DMS53 (cell line): Measurements from ENCODE around the gene ZNF407.

Experiments
- DNase-seq: peaks from one replicate; lab custom pipeline; 2025; lab: John Stamatoyannopoulos, UW

ZNF407 gene

DNA sequence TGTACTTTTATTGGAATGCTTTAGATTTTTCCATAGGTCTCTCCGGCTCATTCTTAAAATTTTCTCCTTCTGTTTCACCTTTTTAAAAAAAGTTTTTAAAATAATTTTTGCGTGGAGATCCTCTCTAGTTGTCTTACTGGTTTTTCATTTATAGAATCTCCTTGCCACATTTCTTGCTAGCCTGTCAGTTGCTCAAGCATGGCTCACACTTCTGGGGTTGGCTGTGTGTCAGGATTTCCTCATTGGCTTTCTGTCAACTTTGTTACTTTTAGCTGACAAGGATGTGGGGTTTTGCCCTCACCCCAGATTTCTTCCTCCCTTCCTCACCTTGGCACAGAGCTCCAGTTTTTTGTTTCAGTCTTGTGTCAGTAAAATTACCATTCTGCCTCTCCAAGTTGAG is 124.6 kb downstream of the ZNF407 start:
- no peak for DNase-seq

DNA sequence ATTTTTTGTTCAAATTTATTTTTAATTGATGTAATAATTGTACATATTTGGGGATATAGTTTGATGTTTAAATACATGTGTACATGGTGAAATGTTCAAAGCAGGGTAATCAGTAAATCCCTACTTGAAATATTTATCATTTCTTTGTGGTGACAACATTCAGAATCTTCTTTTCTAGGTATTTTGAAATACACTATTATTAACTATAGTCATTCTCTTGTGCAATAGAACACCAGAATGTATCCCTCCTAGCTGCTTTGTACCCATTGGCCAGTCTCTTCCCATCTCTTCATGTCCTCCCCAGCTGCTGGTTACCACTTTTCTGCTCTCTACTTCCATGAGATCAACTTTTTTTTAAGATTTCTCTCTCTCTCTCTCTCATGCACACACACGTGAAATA is 126.5 kb downstream of the ZNF407 start:
- no peak for DNase-seq

DNA sequence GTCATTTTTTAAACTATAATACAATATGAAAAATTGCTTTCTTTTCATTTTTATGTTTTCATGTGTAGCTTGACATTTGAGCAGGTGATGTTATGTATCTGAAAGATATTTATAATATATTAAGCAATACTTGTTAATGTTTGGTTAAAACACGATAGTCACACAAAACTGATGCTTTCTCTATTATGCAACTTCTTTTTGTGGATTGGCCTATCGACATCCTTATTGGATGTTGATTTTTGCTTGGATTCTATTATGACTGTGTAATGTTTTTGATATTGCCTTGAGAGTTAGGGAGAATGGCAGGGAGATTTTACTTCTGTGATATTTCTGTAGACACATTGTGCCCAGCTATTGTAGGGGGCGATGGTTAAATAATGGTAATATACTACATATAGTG is 128.0 kb downstream of the ZNF407 start:
- DNase-seq = no peak

DNA sequence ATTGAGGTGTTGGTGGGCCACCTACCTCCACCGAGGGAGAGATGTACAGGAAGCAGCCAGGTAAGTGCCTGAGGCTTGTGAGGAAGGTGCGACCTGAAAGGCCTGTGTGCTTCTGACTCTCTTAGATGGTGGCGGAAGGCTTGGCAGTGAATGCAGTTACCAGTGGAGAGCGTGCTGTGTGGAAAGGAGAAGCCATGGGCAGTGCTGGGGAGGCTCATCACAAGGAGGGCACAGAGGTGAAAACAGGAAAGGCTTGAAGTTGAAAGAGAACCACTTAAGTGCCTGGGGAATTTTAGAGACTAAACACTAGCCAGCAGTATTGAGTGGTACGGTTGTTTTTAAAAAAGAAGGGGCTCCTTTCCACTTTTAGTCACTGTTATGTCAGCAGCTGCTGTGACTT is 130.9 kb downstream of the ZNF407 start:
- no peak for DNase-seq

DNA sequence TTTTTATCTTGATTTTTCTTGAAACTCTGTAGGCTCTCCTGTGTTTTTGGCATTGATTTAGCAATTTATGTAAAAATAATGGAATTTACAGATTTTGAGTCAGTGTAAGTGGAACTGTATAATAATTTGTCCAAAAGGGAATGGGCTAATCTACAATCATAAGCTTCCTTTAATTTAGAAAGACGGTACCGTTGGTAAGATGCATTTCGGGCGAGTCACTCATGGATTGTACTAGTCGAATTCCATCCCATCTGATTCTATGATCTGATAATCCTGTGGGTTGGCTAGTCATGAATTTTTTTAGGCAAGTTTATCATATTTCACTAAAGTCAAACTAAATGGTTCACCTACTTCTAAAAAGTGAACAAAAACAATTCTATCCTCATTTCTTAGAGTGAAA is 133.4 kb downstream of the ZNF407 start:
- no peak for DNase-seq

DNA sequence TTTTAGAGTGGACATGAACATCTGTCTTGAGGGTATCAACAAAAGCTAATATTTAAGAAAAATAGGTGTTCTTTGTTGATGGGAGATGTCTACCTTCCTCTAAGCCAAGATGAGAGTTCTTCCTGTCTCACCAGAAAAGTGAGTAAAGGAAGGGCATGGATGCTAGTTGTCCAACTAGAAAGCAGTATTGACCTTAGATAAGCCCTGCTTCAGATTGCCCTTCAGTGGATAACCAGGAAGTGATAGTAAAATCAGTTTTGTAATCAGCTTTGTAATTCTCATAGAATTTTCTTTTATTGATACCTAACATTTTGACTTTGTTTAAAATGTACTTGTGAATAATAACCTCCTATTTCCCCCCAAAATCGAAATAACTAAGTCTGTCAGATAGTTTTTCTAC is 134.7 kb downstream of the ZNF407 start:
- DNase-seq = peak; percentile 23

DNA sequence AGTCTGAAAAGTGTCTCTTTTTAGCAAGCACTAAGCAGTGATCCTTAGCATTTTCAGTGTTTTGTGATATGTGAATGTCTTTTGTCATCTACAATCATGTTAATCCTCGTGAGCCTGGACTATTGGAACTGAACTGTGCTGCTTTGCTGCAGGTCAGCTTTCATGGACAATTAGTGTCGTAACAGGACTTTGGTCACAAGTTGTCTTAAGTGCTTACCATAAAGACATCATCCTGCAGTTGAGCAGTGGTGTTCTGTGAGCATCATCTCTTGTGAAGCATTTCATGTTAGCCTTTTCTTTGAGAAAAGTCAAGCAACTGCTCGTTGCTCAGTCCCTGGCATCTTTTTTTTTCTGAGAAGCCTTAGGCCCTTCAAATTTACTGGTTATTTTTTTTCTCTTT is 135.9 kb downstream of the ZNF407 start:
- peak; percentile 47 for DNase-seq

DNA sequence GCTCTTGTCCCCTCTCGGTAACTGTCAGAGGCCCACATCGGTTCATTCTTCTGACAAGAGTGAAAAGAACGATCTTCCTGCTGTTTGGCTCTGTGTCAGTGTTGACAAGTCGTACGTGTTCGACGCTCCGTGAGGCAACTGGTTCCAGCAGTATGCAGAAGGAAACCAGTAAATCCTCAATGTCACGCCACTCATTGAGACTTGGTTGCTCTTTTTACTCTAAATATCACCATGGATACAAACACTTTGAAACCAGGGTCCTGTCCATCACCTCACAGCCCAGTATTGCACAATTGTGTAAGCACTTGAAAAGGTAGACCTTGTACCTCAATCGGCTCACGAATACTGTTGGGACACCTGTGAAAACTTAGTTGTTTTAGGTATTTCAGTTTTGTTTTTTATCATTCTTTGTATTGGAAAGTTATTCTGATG is 136.4 kb downstream of the ZNF407 start:
- DNase-seq = peak; percentile 59

DNA sequence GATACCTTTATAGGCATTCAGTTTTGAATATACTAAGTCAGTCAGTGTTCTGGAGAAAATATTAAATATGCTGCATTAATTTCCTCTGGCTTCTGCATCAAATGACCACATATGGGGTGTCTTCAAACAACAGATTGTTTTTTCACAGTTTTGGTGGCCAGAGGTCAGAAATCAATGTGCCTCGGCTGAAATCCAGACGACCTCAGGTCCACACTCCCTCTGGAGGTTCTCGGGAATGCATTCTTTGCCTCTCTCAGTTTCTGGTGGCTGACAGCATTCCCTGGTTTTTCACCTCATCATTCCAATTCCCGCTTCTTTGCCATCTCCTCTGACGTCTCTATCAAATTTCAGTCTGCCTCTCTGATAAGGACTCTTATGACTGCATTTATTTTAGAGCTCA is 142.3 kb downstream of the ZNF407 start:
- DNase-seq = no peak

DNA sequence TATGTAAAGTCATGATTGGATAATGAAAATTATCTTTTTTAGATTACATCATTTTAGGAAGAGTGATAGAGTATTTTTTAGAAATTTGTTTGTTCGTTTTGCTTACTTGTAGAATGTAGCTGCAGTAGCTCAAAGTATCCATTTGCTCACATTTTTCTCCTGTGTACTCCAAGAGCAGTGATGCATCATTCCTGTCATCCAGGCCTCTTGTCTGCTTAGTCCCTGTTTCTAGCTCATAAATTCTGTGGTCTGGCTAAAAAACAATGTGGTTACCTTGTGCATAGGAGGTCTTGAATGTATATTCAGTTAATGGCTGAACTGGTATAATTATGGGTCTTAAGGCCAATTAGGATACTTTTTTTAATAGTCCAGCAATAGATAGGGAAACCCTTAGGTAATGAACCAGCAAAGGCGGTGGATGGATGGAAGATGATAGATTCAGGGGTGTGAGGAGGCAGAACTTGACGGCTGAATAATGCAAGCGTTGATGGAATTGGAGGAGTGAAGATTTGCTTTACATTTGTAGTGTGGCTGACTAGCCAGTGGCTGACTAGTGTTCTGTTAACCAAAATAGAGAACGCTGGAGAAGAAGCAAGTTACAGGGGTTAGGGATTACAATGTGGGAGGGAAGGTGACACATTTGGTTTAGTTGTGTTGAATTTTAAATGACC is 145.0 kb downstream of the ZNF407 start:
- DNase-seq = no peak

DNA sequence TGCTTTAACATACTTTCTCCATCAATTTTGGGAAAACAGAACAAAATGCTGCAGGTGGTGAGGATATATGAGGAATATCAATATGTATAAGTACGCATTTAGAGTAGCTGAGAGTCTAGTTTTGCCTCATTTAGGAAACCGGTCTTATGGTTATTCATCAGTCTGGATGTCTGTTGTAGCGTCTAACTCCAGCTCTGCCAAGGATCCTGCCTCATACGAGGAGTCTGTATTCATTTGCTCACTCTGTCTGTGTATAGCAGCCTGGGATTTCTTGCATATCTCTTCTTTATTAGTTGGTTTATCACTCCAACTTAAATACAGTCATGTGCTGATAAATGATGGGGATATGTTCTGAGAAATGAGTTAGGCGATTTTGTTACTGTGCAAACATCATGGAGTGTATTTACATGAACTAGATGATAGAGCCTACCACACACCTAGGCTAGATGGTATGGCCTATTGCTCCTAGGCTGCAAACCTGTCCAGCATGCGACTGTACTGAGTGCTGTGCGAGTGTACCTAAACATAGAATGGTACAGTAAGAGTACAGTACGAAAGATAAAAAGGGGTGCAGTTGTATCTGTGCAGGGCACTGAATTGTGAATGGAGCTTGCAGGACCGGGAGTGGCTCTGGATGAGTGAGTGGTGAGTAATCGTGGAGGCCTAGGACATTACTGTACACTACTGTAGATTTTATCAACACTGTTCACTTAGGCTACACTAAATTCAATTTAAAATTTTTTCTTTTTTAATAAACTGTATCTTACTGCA is 148.1 kb downstream of the ZNF407 start:
- peak; percentile 75 for DNase-seq

DNA sequence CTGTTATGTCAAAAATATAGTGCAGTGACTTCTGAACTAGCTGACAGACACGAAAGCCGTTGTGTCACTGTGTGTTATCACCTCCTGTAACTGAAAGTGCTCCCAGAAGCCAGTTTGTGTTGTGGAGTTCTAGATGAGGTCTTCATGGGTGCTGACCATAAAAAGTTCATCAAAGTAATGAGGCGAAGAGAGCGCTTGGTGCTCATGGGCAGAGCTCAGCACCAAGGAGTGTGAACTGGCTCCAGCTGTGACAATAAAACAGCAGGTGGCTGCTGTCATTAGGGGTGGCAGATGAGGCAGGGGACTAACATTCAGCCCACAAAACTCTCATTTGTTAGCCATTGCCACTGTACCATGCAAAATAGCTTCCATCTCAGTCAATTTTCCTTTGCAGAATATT is 151.1 kb downstream of the ZNF407 start:
- DNase-seq = peak; percentile 85

DNA sequence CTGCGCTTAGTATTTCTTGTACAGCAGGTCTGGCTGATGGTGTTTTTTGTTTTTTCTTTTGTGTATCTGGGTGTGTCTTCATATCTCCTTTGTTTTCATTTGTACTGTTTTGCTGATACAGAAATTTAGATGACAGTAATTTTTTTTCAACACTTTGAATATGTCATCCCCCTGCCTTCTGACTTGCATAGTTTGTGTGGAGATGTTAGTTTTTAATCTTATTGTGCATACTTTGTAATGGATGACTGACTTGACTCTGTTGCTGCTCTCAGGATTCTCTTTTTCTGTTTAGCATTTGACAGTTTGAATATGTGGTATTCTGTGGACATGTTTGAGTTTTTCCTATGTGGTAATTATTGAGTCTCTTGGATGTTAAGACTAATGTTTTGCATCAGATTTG is 161.3 kb downstream of the ZNF407 start:
- no peak for DNase-seq

DNA sequence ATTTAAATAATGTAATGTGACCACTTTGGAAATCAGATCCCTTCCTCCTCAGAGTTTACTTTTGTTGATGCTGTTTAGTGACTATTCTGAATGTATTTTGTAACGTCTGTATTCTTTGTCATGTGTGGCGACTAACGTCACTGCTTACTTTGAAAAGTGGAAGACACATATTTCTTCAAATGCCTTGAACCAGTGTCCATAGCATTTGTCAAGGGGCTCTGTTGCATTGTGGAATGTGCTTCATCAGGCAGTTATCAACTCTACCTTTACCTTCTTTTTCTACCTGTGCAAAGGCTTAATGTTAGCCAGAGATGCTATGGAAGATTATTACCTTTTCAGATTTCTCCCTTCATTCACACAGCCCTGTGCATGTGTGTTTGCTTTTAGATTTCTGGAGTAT is 162.4 kb downstream of the ZNF407 start:
- no peak for DNase-seq

DNA sequence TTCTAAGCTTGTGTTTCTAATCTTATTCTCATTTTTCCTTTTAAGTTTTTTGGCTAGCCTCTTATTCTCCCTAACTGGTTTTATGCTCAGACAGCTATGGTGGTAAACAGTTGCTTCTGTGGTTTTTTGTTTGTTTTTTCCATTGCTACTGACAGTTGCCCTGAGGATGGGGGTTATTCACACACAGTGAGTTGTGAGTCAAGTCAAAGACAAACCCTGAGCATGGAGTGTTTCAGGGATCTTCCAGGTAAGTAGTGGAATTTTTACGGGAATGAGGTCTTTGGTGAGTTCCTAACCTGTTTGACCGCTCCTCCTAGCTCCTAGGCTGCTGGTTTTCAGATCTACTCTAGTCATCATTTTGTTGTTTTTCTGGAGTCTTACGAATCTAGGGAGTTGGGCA is 162.8 kb downstream of the ZNF407 start:
- DNase-seq = no peak

DNA sequence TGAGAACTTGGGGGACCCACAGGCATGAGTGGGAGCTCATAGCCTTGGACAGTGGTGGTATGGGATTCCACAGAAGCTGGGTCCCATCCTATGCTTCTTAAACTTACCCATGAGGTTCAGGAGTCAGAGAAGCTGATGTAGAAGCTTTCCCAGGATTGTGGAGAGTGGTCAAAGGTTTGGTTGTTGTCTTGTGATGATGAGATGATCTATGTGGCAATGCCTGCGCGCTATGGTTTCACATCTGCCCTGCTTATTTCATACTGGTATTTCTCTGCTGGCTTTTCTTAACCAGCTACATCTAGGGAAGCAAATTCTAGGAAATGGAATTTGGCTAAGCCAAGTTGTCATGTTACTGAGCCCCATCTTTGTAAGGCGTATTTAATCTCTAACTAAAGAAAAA is 168.6 kb downstream of the ZNF407 start:
- no peak for DNase-seq

DNA sequence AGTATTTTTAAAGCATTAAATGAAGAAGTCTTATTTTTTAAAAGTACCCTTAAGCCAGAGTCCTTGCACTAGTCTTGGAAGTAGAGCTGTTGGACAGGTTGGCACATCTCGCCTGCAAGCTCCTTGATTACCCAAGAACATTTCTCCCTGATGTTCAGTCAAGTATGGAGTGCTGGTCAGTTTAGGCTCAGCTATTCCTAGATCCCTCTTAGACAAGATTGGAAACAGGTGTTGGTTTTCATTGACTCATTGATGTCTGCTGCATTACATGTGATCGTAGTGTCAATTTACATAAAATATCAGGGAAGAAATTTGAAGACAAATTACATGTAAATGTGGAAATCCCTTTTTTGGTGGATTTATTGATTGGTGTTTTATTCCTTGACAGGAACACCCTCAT is 170.4 kb downstream of the ZNF407 start:
- no peak for DNase-seq

DNA sequence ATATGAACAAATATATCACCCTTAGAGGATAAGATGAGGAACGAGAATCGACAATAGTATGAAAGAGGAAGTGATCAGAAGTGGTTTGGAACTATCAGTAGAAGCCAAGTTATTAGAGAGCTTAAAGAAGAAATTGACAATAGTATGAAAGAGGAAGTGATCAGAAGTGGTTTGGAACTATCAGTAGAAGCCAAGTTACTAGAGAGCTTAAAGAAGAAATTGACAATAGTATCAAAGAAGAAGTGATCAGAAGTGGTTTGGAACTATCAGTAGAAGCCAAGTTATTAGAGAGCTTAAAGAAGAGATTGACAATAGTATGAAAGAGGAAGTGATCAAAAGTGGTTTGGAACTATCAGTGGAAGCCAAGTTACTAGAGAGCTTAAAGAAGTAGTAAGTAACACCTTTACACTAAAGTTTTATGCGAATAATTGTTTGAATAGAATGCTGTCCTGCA is 175.5 kb downstream of the ZNF407 start:
- no peak for DNase-seq

DNA sequence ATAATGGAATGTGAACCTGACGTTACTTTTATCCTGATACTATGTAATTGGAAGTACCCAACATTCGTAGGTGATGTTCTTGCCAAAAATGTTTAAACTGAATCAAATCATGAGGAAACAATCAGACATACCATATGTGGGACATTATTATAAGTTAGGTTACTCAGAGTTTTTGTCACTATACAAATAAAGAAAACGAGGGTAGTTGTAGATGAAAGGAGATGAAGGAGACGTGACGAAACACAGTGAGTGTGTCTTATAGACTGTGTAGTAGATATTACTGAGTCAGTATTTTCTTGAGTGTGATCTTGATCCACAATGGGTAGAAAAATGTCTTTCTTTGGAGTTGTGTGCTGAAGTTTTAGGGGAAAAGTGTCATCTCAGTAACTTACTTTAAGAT is 176.8 kb downstream of the ZNF407 start:
- no peak for DNase-seq

DNA sequence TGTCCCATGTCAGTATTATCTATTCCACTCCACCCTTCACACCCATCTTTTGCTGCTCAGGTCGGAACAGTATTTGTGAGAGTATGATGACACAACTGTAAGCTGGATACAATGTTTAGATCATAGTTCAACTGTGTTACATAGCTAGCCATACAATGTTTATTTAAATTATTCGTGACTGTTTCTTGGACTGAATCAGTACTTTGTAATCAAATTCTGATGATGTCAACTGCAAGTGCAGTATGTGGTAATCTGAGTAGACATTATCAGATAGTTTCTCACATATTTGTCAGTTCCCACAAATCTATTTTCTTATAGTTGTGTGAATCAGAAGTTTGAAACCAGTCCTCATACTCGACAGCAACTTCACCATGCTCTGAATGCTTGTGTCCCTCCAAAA is 177.6 kb downstream of the ZNF407 start:
- no peak for DNase-seq

DNA sequence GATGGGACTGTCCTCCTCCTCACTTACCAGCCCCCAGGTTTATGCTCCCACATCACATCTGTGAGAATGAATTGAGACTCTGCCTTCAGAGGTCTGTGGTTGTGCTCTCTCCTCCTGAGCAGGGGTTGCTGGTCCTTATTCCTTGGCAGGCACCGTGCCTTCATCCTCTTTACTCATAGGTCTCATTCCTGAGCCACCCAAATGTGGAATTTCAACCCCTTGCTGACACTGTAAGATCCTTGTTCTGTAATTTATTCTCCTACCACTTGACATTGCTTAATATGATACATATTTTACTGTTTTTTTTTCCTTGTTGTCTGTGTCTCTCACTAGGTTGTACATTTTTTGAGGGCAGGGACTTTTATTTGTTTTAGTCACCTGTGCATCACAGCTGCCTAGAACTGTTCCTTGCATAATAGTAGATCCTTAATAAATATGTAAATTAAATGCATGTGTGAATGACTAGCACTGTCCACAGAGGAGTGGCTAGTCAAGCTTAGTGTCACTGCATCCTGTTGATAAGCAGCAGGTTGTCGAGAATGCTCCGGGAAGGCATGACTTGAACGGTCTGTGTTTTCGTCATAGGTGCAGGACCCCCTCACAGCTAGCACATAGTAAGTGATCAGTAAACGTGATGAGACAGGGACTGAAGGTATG is 180.6 kb downstream of the ZNF407 start:
- no peak for DNase-seq

DNA sequence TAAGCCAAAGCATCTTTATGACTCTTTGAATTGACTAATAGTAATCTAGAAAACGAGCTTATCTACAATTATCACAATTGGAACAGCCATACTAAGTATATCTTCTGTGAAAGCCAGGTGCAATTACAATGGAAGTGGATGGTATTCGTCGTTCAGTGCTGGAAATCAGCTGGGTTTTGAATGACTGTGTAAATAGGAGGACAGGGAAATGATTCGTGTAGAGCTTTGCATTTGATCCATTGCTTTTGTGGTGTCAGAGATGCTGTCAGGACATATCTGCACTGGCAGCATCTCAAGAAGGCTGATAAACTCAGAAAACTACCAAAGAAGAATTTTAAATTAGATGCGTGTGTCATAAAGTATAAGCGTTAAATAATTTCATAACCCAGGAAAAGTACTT is 187.1 kb downstream of the ZNF407 start:
- DNase-seq = peak; percentile 80

DNA sequence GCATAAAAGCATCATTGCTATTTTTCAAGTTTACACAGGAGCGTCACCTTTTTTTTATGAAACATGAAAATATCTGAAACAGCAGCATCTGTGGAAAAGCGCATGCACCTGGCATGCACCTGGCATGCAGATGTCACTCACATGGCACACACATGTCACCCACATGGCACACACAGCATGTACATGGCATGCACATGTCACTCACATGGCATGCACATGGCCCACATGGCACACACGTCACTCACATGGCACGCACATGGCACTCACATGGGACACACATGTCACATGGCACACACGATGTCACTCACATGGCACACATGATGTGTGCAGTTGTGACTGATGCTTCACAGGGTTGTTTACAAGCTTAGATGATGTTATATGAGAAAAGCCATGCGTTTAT is 188.0 kb downstream of the ZNF407 start:
- DNase-seq = no peak
